Measurements from ENCODE around the gene PCBP3.

The PCBP3 gene

GRCh38 chr21:45918011-45918410 lies 274.5 kb downstream of the PCBP3 start:
- no peak for DNase-seq

GRCh38 chr21:45918835-45919447 lies 275.4 kb downstream of the PCBP3 start:
- no peak for DNase-seq

GRCh38 chr21:45919593-45919992 lies 276.1 kb downstream of the PCBP3 start:
- DNase-seq = no peak

- DNase-seq = no peak
Measured at GRCh38 chr21:45920824-45921600, 277.5 kb downstream of the PCBP3 start.

GRCh38 chr21:45921917-45922316 lies 278.4 kb downstream of the PCBP3 start:
- no peak for DNase-seq

GRCh38 chr21:45922648-45923047 lies 279.1 kb downstream of the PCBP3 start:
- no peak for DNase-seq

- peak; percentile 61 for DNase-seq
Measured at GRCh38 chr21:45923146-45923545, 279.6 kb downstream of the PCBP3 start.

GRCh38 chr21:45926281-45926680 lies 282.8 kb downstream of the PCBP3 start:
- DNase-seq = no peak

GRCh38 chr21:45927032-45927431 lies 283.5 kb downstream of the PCBP3 start:
- no peak for DNase-seq

- DNase-seq = no peak
Measured at GRCh38 chr21:45927851-45928850, 284.6 kb downstream of the PCBP3 start.

GRCh38 chr21:45929449-45929848 lies 285.9 kb downstream of the PCBP3 start:
- DNase-seq = no peak

- DNase-seq = no peak
Measured at GRCh38 chr21:45930231-45930760, 286.8 kb downstream of the PCBP3 start.

- DNase-seq = no peak
Measured at GRCh38 chr21:45930792-45931191, 287.3 kb downstream of the PCBP3 start.

GRCh38 chr21:45931397-45931969 lies 288.0 kb downstream of the PCBP3 start:
- no peak for DNase-seq

- DNase-seq = no peak
Measured at GRCh38 chr21:45932922-45933502, 289.5 kb downstream of the PCBP3 start.

- DNase-seq = no peak
Measured at GRCh38 chr21:45934085-45934484, 290.6 kb downstream of the PCBP3 start.

- DNase-seq = no peak
Measured at GRCh38 chr21:45934554-45934953, 291.0 kb downstream of the PCBP3 start.

- no peak for DNase-seq
Measured at GRCh38 chr21:45935628-45936027, 292.1 kb downstream of the PCBP3 start.

GRCh38 chr21:45937721-45938452 lies 294.4 kb downstream of the PCBP3 start:
- no peak for DNase-seq

GRCh38 chr21:45938453-45938755 lies 294.9 kb downstream of the PCBP3 start:
- DNase-seq = no peak

- DNase-seq = no peak
Measured at GRCh38 chr21:45938811-45939520, 295.4 kb downstream of the PCBP3 start.

All from central memory CD4-positive, alpha-beta T cell (primary cell).